ENCODE measurements around the gene SUGCT. TPM values are rescaled to one million over a fixed set of nuclear protein-coding genes. Genes with fewer than 3 reads are reported as not detected.
"Not testable (repeated sequence)": the region's sequence is repeated elsewhere in the genome, so short reads cannot be mapped to it uniquely, and the experiment has no call there.

SUGCT gene
- total and polyA plus RNA-seq, 3 donors from 2014 or later = 7.1 to 9.8 (median 8.1) TPM

DNA sequence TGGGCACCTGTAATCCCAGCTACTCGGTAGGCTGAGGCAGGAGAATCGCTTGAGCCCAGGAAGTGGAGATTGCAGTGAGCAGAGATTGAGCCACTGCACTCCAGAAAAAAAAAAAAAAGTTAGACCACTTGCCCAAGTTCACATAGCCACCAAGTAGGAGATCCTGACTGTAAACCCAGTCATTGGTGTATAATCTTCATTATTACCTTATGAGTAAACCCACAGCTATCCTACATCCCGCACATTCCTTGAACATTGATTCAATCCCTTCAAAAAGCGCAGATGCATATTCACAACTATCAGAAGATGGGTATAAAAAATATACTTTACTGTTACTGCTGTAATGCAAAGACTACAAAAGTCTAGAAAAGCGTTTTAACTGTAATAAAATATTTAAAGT is 512.9 kb downstream of the SUGCT start:
- H3K4me1 ChIP-seq = no peaks in the 10 kb centered on the region
- H3K27me3 ChIP-seq = no peaks in the 10 kb centered on the region
- TF ChIP-seq, protein P1, sequence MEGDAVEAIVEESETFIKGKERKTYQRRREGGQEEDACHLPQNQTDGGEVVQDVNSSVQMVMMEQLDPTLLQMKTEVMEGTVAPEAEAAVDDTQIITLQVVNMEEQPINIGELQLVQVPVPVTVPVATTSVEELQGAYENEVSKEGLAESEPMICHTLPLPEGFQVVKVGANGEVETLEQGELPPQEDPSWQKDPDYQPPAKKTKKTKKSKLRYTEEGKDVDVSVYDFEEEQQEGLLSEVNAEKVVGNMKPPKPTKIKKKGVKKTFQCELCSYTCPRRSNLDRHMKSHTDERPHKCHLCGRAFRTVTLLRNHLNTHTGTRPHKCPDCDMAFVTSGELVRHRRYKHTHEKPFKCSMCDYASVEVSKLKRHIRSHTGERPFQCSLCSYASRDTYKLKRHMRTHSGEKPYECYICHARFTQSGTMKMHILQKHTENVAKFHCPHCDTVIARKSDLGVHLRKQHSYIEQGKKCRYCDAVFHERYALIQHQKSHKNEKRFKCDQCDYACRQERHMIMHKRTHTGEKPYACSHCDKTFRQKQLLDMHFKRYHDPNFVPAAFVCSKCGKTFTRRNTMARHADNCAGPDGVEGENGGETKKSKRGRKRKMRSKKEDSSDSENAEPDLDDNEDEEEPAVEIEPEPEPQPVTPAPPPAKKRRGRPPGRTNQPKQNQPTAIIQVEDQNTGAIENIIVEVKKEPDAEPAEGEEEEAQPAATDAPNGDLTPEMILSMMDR (IDR thresholded peaks at IDR 0.05) = no peak
- no peak for TF ChIP-seq POLR2A (IDR thresholded peaks at IDR 0.05)
- H3K27ac ChIP-seq = no peak overlapping the region
- intact Hi-C loops (cut with DNase I; ENCODE audit: low total_unique reads) = no loop called here
- no peak for DNase-seq
- H3K9me3 ChIP-seq = no peaks in the 10 kb centered on the region
- H3K4me3 ChIP-seq = no peak overlapping the region
- no peaks in the 10 kb centered on the region for H3K36me3 ChIP-seq (ENCODE audit: low read depth, missing control alignments)
- WGBS, 2 donors = 92 to 94% methylated on average over 5 of the region's 5 CpGs

DNA sequence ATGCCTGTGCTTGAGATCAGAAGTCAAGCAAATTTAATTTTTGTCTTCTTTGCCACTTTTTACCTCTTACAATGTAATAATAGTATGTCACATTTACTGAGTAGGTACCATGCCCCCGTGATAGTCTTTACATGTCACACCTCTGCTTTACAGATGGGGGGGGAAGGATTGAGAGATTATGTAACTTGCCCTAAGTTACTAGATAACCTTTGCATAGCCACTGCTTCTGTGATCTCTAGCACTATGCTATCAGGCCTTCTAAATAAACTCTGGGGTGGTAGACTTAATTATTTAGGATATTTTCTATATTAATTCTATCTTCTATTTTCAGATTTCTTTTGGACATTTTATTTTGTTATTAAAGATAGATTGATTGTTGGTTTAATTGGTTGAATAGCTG is 514.4 kb downstream of the SUGCT start:
- 86 to 90% methylated on average over 1 of the region's 1 CpG for WGBS, 2 donors

DNA sequence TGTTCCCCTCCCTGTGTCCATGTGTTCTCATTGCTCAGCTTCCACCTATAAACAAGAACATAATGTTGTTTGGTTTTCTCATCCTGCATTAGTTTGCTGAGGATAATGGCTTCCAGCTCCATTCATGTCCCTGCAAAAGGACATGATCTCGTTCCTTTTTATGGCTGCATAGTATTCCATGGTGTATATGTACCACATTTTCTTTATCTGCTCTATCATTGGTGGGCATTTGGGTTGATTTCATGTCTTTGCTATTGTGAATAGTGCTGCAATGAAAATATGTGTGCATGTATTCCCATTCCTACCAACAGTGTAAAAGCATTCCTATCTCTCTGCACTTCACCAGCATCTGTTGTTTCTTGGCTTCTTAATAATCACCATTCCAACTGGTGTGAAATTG is 516.1 kb downstream of the SUGCT start:
- H3K36me3 ChIP-seq (ENCODE audit: low read depth, missing control alignments); H3K27me3 ChIP-seq; intact Hi-C loops (cut with DNase I; ENCODE audit: low total_unique reads); H3K4me1 ChIP-seq; H3K27ac ChIP-seq; H3K9me3 ChIP-seq; DNase-seq; H3K4me3 ChIP-seq: not testable (repeated sequence)
- 85 to 93% methylated on average over 1 of the region's 1 CpG for WGBS, 2 donors

More for the DNA sequence above, 514.4 kb downstream of the SUGCT start:
- no peaks in the 10 kb centered on the region for H3K27me3 ChIP-seq
- TF ChIP-seq, protein P1 (IDR thresholded peaks at IDR 0.05) = no peak
- no peak for TF ChIP-seq POLR2A (IDR thresholded peaks at IDR 0.05)
- H3K4me1 ChIP-seq = no peaks in the 10 kb centered on the region
- H3K4me3 ChIP-seq = no peak overlapping the region
- intact Hi-C loops (cut with DNase I; ENCODE audit: low total_unique reads) = no loop called here
- no peak for DNase-seq
- H3K36me3 ChIP-seq (ENCODE audit: low read depth, missing control alignments) = no peaks in the 10 kb centered on the region
- no peak overlapping the region for H3K27ac ChIP-seq
- H3K9me3 ChIP-seq = no peaks in the 10 kb centered on the region

DNA sequence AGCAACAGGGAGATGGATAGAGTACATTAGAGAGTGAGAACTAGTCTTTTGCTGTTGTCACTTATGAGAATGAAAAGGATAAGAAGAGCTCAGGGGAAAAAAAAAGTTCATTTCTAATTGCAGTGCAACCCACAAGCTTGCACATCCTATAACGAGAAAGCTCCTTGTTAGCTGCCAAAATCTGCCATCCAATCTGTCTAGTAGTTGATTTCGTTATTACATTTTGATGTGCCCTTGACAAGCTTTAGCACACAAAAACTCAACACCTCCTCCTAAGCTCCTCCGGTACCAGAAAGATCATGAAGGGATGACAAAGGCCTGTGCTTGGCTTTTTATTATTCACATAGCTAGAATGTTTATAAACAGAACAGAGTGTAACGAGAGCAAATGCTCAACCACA is 519.4 kb downstream of the SUGCT start:
- Histone ChIP-seq H3K36me3 (ENCODE audit: low read depth, missing control alignments) (no peaks in the 10 kb centered on the region), H3K4me3 (no peak overlapping the region), H3K27me3 (no peaks in the 10 kb centered on the region), H3K27ac (no peak overlapping the region), H3K9me3 (no peaks in the 10 kb centered on the region), H3K4me1 (no peaks in the 10 kb centered on the region)
- no peak for DNase-seq
- intact Hi-C loops (cut with DNase I; ENCODE audit: low total_unique reads) = no loop called here
- 88 to 92% methylated on average over 4 of the region's 4 CpGs for whole genome bisulfite sequencing, 2 donors
- TF ChIP-seq, protein P1 (IDR thresholded peaks at IDR 0.05) = no peak
- no peak for TF ChIP-seq POLR2A (IDR thresholded peaks at IDR 0.05)

DNA sequence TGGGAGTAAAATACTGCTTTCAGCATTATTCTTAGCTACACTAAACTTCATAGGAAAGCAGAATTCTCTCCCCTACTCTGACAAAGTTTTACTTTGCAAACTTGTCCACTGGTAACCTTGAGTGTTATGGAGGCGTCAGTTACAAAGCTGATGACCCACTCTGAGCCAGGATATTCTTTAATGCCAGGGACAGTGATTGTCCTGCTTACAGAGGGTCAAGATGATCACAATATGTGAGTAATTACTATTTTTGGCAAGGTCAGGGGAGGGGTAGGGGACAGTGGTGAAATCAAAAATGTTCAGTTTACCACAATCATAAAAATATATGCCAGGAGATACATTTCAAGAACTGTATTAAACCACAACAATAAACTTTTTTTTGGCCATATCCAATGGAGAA is 520.6 kb downstream of the SUGCT start:
- H3K36me3 ChIP-seq (ENCODE audit: low read depth, missing control alignments) = no peaks in the 10 kb centered on the region
- H3K9me3 ChIP-seq = no peaks in the 10 kb centered on the region
- TF ChIP-seq, protein P1 (IDR thresholded peaks at IDR 0.05) = no peak
- no peak for TF ChIP-seq POLR2A (IDR thresholded peaks at IDR 0.05)
- intact Hi-C loops (cut with DNase I; ENCODE audit: low total_unique reads) = no loop called here
- WGBS, 2 donors = 68 to 89% methylated on average over 1 of the region's 1 CpG
- no peaks in the 10 kb centered on the region for H3K4me1 ChIP-seq
- DNase-seq = no peak
- no peaks in the 10 kb centered on the region for H3K27me3 ChIP-seq
- H3K27ac ChIP-seq = no peak overlapping the region
- H3K4me3 ChIP-seq = no peak overlapping the region
